Measurements from ENCODE around the gene MGST3.
"Not testable (repeated sequence)": the region's sequence is repeated elsewhere in the genome, so short reads cannot be mapped to it uniquely, and the experiment has no call there.

- not testable (repeated sequence) for TF ChIP-seq CTCF (IDR thresholded peaks at IDR 0.05); TAF1 (IDR thresholded peaks at IDR 0.05; ENCODE audit: borderline replicate concordance, low read depth, low read length); EP300 (IDR thresholded peaks at IDR 0.05; ENCODE audit: borderline replicate concordance in 1 of 2, low read depth in 1 of 2, low read length in 1 of 2); JUND (IDR thresholded peaks at IDR 0.05); POLR2AphosphoS5 (IDR thresholded peaks at IDR 0.05; ENCODE audit: low read depth, low read length); FOXM1 (IDR thresholded peaks at IDR 0.05; ENCODE audit: low read depth); RXRA (IDR thresholded peaks at IDR 0.05; ENCODE audit: borderline replicate concordance, low read depth); USF2 (IDR thresholded peaks at IDR 0.05; ENCODE audit: borderline replicate concordance, low read depth, low read length); SMC3 (IDR thresholded peaks at IDR 0.05; ENCODE audit: low read depth, low read length); RCOR1 (IDR thresholded peaks at IDR 0.05; ENCODE audit: low read length); NRF1 (IDR thresholded peaks at IDR 0.05; ENCODE audit: low read depth, low read length); RAD21 (IDR thresholded peaks at IDR 0.05; ENCODE audit: low read length)
Measured at GRCh38 chr1:165680773-165681172, 49.7 kb downstream of the MGST3 start.
